NB4 (cell line): Measurements from ENCODE around the gene PLCB3.

ENCODE experiments used
- CTCF ChIP-seq: IDR thresholded peaks from one replicate; pipeline ENCODE4 v1.5.1; 2012; ENCODE audit warnings: low read depth, low read length
- TF ChIP-seq, protein P1 (sequence below): IDR thresholded peaks from 2 replicates; pipeline ENCODE4 v1.6.1; 2011; ENCODE audit warnings: low read depth, low read length

DNA sequence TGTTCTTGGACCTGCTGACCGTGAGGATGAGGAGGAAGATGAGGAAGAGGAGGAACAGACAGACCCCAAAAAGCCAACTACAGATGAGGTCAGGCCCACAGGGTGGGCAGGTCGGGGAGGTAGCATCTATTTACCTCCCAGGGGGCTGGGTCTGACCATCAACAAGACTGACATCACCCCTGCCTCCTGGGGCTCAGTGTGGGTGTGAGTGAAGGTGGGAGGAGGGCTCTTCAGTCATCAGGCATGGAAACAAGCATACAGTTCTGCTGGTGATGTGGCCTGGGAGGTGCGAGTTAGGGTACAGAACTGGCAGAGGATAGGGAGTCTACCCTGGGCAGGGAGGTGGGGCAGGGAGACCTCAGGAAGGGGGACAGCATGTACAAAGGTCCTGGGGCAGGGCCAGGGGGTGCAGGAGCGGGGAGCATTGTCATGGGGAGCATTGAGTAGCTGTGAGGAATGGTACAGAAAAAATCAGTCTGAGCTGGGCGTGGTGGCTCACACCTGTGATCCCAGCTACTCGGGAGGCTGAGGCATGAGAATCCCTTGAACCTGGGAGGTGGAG, 8.9 kb downstream of the PLCB3 start:
- TF ChIP-seq CTCF: no peak
- TF ChIP-seq, protein P1, sequence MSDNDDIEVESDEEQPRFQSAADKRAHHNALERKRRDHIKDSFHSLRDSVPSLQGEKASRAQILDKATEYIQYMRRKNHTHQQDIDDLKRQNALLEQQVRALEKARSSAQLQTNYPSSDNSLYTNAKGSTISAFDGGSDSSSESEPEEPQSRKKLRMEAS: no peak
